ENCODE results near the gene NLGN1.
A peak's percentile ranks its signal among the peaks of the same experiment; 100 is the strongest.

NLGN1 gene

DNA sequence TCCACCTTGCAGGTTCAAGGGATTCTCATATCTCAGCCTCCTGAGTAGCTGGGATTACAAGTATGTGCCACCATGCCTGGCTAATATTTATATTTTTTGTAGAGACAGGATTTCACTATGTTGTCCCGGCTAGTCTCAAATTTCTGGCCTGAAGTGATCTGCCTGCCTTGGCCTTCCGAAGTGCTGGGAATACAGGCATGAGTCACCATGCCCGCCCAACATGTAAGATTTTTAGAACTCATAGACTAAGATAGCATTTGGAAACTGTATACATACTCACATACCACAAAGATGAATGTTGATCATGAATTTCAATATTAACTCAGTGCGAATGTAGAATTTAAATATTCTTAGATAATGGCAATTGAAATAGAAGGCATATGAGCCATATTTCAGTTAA is 718.9 kb downstream of the NLGN1 start:
- peak; percentile 36 for DNase-seq

GRCh38 chr3:174120997-174121396 is 723.5 kb downstream of the NLGN1 start:
- no peak for DNase-seq

DNA sequence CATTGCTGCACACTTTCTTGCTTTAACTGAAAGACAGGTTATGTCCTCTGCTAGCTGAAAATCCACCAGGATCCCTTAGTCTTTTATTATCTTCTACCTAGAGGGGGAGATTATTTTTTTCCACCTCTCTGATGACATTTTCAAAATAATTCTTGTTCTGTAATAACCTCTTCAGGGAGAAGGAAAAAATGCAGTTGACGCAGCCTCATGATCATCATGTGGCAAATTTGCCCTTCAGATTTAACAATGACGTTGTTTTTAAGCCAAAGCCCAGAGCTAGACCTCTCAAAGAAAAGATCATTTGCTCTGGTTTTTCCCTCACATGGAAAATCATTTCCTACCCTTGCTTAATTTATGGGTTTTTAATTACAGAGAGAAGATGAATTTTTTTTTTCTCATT is 724.9 kb downstream of the NLGN1 start:
- no peak for DNase-seq

- peak; percentile 23 for DNase-seq
Observed at GRCh38 chr3:174125267-174125824, 727.8 kb downstream of the NLGN1 start.

DNA sequence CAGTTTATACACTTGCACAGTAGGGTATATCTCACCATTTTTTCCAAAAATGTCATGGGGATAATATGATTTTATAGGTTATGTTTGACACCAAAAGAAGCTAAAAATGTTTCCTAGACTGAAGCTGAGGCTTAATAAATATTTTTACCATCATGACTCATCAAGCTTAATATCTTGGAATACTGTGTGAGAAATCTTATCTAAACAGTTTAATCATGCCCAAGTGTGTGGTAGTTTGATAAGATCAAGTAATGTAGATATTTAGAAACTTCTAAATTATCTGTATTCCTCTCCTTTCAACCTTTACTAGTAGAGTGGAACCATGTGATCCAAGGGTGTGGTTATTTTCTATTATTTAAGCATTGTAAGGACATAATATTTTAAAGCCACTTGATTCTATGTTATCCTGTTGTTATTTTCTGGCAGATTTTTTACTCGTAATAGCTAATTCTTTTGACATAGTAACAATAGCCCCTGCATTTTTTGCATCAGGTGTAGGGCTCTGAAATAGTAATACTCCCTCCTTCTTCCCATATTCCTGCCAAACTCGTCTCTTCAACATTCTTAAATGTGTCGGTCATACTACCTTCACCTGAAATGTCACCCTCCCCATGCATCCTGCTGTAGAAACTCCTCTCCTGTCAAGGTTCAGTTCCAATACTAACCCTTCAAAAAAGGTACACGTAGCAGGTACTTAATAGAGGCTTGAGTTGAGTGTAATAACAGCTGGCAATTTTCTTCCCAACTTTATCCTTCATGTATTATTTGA is 729.6 kb downstream of the NLGN1 start:
- no peak for DNase-seq

GRCh38 chr3:174132006-174132405 is 734.5 kb downstream of the NLGN1 start:
- DNase-seq: no peak

GRCh38 chr3:174132421-174133042 is 735.0 kb downstream of the NLGN1 start:
- DNase-seq: no peak

DNA sequence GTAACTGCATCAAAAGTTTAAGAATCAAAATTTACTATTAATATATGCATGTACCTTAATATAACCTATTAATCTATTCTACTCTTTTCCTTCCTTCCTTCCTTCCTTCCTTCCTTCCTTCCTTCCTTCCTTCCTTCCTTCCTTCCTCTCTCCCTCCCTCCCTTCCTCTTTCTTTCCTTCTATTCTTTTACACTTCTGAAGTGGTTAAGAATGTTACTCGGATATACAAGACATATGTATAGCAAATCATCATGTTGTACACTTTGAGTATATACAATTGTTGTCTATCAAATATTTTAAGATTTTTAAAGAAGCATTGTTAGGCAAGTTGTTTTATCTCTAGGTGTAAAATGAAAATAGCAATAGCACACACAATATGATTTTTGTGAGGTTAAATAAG is 748.5 kb downstream of the NLGN1 start:
- no peak for DNase-seq

- no peak for DNase-seq
Observed at GRCh38 chr3:174147798-174148197, 750.3 kb downstream of the NLGN1 start.

- no peak for DNase-seq
Observed at GRCh38 chr3:174153871-174154270, 756.3 kb downstream of the NLGN1 start.

DNA sequence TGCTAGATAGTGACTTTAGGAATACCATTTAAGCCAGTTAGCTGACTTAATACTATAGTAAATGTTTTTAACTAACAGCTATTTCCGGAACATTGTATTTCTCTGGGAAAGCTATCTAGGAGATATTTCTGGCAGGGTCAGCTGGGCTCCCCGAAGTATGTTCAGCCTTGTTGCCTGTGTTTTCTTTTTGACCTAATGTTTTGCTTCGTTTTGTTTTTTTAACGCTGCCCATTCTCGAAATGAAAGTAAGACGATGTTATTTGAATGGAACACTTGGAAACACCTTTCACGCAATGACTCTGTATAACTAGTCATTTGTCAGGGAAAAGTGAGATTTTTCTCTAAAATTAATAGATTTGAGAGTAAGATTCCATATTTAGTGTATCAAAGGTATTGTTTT is 758.7 kb downstream of the NLGN1 start:
- DNase-seq: no peak

DNA sequence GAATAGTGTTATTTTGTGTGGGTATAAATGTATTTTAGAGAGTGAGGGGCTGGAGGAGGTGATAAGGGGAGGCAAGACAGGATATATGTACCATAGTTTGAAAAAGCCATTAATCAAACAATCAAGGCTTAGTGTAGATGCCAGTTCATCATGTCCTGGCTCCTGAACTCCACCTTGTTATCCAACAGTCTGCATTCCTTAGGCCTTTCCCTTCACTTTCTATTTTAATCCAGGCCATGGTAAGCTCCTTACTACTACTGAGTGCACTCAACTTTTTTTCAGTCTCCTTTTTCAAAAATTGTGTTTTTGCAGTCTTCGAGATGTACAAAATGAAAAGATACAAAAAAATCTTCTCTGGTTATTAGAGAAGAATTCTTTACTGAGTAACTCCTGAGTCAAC is 761.1 kb downstream of the NLGN1 start:
- DNase-seq: no peak

DNA sequence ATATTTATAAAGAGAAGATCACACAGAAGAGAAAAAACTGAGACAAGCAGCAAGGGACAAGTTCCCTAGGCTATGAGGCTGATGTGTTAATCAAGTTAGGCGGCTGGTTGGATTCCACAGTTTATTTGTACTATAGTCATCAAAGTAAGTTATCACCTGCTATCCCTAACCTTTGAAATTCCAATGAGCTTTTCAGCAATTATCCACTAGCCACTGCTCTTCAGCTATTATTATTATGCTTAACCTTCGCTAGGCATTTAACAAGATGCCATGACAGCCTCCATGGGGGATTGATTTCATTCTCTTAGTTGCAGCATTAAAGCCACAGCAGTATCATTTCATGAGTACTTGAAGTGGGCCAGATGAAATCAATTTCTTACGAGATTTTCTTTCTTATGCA is 762.1 kb downstream of the NLGN1 start:
- no peak for DNase-seq

GRCh38 chr3:174162550-174162949 is 765.0 kb downstream of the NLGN1 start:
- DNase-seq: peak; percentile 19

DNA sequence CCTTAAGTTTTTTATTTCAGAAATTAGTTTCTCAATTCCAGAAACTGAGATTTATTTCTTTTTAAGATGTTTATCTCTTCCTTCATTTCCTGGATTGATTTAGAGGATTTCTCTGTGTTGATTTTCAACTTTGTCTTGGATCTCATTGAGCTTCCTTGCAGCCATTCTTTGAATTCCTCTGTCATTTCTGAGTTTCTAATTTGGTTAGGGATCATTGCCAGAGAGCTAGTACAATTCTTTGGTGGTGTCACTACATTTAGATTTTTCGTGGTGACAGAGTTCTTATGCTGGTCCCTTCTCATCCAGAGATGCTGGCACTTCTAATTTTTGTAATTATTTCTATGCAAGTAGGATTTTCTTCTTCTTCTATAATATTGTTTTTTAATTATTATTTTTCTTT is 770.5 kb downstream of the NLGN1 start:
- DNase-seq: no peak

DNA sequence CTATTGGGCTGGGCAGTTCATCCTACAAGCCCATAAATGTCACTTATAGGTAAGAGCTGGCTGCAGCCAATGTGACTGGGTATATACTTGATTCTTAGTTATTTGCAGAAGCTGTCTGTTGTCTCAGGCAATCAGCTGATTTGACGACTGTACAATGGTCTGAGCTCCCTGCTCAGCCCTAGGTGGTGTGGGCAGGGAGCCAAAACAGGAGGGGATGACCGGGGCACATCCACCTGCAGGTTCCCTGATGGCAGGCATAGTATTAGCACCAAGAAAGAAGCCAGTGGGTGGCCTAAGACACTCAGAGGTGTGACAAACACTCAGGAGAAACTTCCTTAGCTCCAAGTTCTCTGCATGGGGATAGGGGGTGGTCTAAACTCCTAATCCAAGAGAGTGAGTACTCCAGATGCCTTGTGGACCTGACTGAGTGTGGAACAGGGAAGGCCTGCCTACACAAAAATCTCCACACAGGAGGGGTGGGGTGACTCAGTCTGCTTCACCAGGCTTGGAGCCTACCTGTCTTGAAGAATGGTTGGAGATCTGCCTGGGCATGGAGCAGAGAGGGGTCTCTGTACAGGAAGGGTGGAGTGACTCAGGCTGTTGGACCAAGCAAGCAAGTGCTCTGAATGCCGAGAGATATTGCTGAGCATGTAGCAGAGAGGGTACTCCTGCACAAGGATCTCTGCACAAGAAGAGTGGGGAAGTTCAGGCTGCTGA is 771.2 kb downstream of the NLGN1 start:
- DNase-seq: no peak

DNA sequence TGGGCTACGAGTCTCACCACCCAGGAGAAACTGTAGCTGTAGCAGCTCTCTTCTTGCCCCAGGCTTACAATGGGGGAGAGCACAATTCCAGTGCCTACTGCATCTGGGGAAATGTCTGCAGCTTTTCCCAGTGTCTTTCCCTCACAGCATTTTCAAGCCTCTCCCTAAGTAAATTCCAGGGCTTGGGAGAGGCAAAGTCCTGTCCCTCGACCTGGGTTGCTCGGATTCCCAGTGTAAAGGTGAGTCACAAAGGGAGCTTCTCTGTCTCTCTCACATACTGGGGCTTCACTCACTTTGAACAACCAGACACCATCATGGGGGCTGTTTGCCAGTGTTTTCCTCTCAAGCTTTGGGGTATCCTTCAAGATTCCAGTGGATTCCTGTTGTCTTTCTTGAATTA is 772.2 kb downstream of the NLGN1 start:
- no peak for DNase-seq

DNA sequence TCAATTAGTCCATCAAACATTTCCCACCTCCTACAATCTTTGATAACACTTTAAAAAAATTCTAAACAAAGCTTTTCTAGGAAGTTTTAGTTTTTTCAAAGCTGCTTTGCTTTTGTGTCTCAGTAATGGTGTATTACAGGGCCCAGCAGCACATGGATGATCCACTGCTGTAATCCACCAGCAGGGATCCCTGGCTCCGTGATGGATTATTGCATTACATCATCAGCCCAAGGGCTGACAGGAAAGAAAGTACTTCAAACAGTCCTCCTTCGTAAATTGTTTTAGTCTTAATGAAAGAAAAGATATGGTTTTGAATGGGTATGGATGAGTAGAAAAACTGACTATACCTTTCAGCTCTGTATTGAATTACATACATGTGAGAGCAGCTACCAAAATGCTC is 772.7 kb downstream of the NLGN1 start:
- no peak for DNase-seq

GRCh38 chr3:174186377-174186989 is 788.9 kb downstream of the NLGN1 start:
- no peak for DNase-seq

DNA sequence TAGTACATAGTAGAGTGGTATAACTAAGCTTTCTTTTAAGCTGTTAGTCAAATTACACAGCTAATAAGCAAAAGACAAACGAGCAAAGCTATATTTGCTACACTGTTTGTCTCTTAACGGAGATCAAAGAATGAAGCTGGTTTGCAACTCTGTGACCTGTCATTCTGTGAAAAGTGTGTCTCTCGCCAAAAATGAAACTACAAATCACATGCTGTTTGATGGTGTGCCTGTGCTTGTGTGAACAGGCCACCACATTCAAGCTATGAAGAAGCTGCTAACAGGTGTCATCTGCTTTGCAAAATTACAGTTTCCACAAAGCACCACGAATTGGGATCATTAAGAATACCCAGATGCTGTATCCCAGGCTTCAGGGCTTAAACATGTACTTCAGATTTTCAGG is 793.8 kb downstream of the NLGN1 start:
- no peak for DNase-seq

GRCh38 chr3:174191895-174192294 is 794.4 kb downstream of the NLGN1 start:
- no peak for DNase-seq

- DNase-seq: no peak
Observed at GRCh38 chr3:174192471-174192870, 794.9 kb downstream of the NLGN1 start.

- no peak for DNase-seq
Observed at GRCh38 chr3:174193604-174194003, 796.1 kb downstream of the NLGN1 start.

Measured in HCEC 1CT (cell line).